NCI-H748 (cell line): Measurements from ENCODE around the gene KRT73.
"Not testable (repeated sequence)": the region's sequence is repeated elsewhere in the genome, so short reads cannot be mapped to it uniquely, and the experiment has no call there.

Experiments used
- DNase-seq: peaks from one replicate; lab custom pipeline; 2025; ENCODE audit not compliant: unreplicated experiment; lab: John Stamatoyannopoulos, UW

The KRT73 gene

DNA sequence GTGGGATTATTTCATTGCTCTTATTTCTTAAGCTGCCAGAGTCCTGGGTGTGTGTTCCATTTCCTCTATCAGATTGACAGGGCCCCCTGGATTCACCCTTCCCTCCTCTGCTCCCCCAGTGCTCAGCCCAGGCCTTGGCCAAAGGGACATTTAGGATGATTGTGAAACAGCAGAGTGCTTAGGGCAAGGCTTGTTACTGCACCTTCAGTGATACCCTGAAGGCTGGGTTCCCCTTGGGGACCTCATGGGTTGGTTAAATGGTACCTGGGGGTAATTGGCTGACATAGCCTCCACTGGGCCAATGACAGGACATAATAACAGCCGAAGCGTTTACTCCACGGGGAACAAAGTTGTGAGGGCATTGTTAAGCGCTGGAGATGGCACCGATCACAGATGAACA lies 15.8 kb downstream of the KRT73 start:
- no peak for DNase-seq

DNA sequence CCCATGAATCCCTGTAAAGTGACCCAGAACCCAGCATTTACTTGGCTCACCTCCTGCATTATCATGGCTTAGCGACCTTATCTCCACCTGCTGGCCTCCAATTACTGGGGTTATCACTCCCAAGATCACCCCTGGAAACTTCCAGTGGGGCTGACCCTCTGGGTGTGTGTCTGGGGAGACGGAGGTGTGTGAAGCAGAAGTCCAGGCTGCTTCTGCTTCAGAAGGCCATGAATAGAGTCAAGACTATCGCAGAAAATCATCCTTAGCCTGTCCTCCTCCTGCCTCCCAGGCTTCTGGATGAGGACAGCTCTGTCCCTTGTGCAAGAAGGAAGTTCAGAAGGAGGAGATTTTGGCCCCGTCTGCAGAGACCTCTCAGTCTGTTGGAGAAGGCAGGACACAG lies 16.7 kb downstream of the KRT73 start:
- DNase-seq, result no peak

DNA sequence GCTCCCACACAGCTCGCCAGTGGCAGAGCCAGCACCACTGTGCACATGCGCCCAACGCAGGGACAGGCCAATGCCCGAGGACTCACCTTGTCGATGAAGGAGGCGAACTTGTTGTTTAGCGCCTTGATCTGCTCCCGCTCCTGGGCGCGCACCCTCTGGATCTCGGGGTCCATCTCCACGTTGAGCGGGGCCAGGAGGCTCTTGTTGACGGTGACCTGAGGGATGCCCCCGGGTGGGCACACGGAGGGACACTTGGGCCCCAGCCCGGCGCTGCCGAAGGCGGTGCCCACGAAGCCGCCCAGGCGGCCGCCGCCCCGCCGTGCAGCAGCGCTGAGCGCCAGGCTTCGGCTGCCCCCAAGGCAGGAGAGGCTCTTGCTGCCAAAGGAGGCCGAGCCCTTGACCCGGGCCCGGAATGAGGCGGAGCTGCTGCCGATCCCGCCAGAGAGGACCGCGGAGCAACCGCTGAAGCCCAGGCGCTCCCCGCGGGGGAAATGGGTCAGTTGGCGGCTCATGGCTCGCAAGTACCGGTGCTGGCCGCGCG lies 17.3 kb downstream of the KRT73 start, which contains the start of gene KRT72:
Gene KRT72 (minus strand): TSS at position 523 of the 541 bp plus-strand sequence. CDS start 11 bp downstream, at position 512.
- no peak for DNase-seq

DNA sequence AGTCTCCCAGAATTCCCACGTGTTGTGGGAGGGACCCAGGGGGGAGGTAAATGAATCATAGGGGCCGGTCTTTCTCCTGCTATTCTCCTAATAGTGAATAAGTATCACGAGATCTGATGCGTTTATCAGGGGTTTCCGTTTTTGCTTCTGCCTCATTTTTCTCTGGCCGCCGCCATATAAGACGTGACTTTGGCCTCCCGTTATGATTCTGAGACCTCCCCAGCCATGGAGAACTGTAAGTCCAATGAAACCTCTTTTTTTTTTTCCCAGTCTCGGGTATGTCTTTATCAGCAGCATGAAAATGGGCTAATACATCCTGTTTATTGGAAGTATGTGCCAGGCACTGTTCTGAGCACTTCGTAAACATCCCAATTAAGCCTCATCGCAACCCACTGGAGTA lies 17.9 kb downstream of the KRT73 start:
- DNase-seq, result no peak

DNA sequence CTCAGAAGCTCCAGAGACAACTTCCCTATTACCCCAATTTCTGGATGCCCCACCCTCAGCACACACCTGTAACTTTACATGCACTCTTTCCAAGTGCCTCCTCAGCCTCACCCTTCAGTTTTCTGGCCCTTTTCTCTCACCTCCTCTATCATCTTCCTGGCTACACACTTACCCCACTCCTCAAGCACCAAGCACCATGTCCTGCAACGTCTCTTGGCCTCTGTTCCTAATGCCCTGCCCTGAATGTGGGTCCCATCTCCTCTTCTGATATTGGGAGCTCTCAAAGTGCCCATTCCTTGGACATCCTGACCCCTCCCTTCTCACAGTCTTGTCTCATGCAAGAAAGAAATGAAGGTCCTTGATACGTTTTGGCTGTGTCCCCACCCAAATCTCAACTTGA lies 18.3 kb downstream of the KRT73 start:
- no peak for DNase-seq

- no peak for DNase-seq
Observed at GRCh38 chr12:52598966-52599365, 19.4 kb downstream of the KRT73 start.

- not testable (repeated sequence) for DNase-seq
Observed at GRCh38 chr12:52594237-52594636, 24.1 kb downstream of the KRT73 start.

DNA sequence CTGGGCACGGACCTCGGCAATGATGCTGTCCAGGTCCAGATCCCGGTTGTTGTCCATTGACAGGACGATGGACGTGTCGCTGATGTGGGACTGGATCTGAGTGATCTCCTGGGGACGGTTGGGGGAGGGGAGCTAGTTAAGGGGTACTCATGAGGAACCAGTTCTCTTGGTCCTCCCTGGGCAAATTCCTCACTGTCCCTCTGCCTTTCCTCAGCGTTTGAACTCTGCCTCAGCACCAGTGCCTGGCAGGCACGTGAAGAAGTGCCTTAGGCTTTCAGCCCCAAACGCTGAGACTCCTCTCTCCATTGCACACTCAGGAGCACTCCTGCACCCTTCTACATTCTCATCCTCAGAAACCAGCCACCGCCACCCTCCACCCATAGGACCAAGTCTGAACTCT lies 26.8 kb downstream of the KRT73 start:
- no peak for DNase-seq

DNA sequence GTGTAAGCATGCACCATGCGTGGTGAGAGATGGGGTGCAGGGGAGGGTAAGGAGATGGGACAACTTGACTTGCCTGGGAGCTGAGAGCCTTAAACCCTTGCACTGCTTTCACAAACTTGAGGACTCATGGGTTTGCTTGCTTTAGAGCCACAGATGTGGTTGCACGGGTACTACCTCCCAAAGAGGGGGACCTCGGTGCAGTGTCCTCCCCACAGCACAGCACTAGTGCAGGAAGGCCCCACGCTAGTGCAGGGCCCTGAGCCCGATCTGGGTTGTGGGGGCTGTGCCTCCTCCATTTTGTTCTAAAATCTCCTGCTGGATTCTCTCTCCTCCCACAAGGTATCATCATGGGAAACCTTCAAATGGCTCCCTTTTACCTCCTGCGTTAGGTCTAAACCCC lies 28.3 kb downstream of the KRT73 start:
- DNase-seq, result no peak

GRCh38 chr12:52587563-52587962 lies 30.8 kb downstream of the KRT73 start:
- no peak for DNase-seq

DNA sequence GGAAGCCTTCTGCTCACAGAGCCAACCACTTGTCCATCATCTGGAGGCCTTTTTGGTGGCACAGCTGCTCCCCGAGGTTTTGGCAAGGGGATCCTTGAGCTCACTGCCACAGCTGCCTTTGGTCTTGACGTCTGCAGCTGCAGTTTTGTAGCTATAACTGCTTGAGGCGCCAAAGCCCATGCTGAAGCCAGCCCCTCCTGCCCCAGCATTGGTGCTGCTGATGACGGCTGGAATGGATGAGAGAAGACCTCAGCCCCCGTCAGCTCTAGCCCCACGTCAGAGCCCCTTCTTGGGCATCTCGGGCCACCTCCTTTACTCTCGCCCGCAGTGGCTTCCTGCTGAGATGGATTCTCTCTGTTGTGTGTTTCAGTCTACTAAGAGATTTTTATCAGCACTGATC lies 32.4 kb downstream of the KRT73 start:
- no peak for DNase-seq

- no peak for DNase-seq
Observed at GRCh38 chr12:52585066-52585465, 33.3 kb downstream of the KRT73 start.

GRCh38 chr12:52584156-52584682 lies 34.1 kb downstream of the KRT73 start:
- DNase-seq, result no peak

GRCh38 chr12:52582971-52583456 lies 35.3 kb downstream of the KRT73 start:
- peak; percentile 76 for DNase-seq

GRCh38 chr12:52582486-52582885 lies 35.9 kb downstream of the KRT73 start:
- DNase-seq, result no peak

DNA sequence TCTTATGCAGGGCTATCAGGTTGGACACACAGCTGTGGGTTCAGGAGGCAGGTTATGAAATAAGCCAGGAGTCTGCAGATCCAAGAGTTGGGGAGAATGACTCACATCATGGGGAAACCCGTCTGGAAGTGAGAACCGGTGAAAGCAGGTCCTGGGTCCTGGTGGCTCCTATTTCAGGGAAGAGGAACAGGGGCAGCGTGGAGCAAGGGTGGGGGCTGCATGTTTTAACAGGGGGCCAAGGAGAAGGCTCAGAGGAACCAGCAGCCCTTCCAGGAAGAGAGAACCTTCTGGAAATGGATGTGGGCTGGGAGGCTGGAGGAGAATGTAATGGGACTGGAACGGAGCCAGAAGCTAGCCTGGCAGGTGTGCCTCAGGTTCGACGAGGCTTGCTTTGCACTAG lies 36.9 kb downstream of the KRT73 start:
- DNase-seq, result peak; percentile 29

- DNase-seq, result no peak
Observed at GRCh38 chr12:52581066-52581465, 37.3 kb downstream of the KRT73 start.

DNA sequence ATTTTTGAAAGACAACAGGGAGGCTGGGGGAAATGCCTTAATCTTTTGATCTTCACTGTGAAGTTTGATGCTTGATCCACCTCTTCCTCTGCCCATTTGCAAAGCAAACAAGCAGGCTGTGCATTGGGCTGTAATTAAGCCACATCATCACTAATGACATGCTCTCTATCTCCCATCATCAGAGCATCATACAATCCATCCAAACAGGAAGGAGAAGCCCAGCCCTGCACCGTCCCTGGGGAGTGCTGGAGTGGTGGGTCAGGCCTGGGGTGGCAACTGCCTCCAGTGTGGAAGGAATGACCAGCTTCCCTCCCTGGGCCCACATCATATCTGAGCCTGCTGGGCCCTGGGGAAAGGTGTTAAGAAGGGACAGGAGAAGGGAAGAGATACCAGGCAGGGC lies 37.9 kb downstream of the KRT73 start:
- DNase-seq, result peak; percentile 79

DNA sequence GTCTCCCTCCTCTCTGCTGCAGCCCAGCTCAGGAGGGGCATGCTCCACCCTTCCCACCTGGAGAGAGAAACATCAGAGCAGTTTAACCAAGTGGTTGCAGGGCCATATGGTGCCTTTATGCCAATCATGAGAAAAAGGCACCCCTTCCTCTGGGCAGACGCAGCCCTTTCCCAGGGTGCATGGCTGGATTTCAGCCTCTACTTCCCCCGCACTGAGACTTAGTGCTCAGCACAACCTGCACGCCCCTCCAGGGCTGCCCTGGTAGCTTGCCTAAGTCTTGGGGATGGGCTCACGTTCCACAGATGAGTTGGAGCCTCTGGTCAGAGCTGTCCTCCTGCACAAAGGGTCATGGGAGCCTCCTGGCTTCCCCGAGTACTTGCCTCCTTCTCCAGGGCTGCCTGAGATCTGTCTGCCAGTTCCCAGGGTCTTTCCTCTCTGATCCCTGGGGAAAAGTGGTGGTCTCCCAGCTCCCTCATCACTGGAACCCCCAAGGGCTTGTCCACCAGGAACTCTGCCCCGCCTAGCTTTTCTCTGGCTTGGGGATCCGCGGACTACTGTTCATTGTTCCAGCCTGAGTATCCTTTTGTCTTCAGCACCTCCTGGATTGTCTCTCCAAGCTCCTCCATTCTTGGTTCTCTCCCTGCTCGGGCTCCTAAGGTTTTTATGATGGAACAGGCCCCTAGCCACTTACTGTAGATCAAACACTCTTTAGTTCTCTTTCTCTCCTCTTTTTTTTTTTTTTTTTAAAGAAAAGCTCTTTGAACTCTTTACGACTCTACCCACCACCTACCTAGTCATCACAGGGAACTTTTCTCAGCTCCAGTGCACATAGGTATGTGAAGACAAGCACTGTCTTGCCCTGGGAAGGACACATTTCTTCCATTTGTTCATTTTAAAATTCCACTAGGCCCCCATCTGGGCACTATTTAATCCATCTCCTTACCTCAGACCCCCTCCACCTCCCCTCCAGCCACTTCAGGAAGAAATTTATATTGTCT lies 38.6 kb downstream of the KRT73 start:
- no peak for DNase-seq

GRCh38 chr12:52578469-52578868 lies 39.9 kb downstream of the KRT73 start:
- DNase-seq, result no peak

DNA sequence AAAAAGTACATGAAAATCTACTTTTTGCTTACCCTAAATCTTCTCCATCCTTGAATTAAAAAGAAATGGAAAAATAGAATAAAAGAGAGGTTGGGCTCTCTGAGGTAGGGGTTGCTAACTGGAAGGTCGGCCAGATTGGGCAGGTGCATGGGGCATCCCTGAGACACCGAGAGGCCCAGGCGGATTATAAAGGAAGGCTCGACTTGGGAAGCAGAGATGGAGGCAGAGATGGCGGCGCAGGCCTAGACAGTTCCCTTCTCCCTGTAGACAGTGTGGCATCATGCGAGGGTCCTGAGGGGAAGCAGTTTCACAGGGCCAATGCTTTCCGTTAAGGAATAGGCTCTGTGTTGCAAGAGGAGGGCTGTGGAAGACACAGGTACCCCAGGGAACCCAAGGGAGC lies 41.0 kb downstream of the KRT73 start:
- DNase-seq, result no peak

- no peak for DNase-seq
Observed at GRCh38 chr12:52575948-52576347, 42.4 kb downstream of the KRT73 start.
